ENCODE data around the gene LYPD5.

- TF ChIP-seq CTCF (IDR thresholded peaks at IDR 0.05) (no peak), POLR2AphosphoS5 (IDR thresholded peaks at IDR 0.05) (no peak), POLR2A (IDR thresholded peaks at IDR 0.05) (no peak)
These were observed 34.4 kb downstream of the LYPD5 start for GRCh38 chr19:43767818-43768217.

All from transverse colon (tissue), 4 donors.